ENCODE data around the gene MEFV.
A peak's percentile ranks its signal among the peaks of the same experiment; 100 is the strongest.

The MEFV gene

DNA sequence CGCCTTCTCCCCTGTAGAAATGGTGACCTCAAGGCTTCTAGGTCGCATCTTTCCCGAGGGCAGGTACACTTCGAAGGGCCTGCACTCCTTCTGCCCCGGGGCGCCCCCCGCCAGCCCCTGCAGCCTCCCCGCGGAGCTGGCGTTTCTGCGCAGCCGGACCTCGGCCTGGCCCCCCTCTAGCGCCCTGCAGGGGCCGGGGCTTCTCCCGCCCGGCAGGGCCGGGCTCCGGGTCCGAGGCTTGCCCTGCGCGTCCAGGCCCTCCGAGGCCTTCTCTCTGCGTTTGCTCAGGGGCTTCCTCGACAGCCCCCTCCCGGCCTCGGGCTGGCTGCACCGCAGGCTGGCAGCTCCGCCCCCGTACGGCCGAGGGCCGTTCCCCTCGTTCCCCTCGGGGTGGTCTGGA is 2.1 kb downstream of the MEFV start:
- no peak overlapping the region for H3K27ac Mint-ChIP-seq
- DNase-seq (no peak), ATAC-seq (replicated peaks) (no peak)
- no peaks in the 10 kb centered on the region for H3K4me1 Mint-ChIP-seq (ENCODE audit: low read depth in 2 of 2)
- peaks cover 5 to 36% of the 10 kb centered on the region in 2 donors for H3K27me3 Mint-ChIP-seq
- H3K4me3 Mint-ChIP-seq, result no peak overlapping the region
- no peaks in the 10 kb centered on the region for H3K36me3 Mint-ChIP-seq (ENCODE audit: insufficient read depth)
- no peaks in the 10 kb centered on the region for H3K9me3 Mint-ChIP-seq

DNA sequence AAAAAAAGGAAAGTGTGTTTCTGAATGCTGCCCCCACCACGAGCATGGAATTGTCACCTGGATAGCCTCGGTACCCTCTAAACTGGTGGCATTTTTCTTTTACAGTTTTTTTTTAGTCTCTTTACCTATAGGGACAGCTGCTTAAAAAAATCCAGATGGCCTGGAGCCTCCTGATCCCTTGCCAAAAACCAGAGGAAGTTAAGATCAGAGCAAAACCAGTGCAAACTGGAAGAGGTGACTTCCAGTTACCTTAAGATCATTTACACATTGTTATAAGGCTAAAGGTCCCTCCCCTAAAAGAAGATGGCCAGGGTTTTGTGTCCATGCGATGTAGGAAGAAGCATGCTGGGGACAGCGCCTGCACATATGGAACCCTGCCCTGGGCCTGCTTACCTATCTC is 3.5 kb downstream of the MEFV start:
- no peaks in the 10 kb centered on the region for H3K4me1 Mint-ChIP-seq (ENCODE audit: low read depth in 2 of 2)
- H3K27me3 Mint-ChIP-seq, result peaks cover 5 to 43% of the 10 kb centered on the region in 2 donors
- H3K27ac Mint-ChIP-seq, result no peak overlapping the region
- DNase-seq (no peak), ATAC-seq (replicated peaks) (no peak)
- H3K36me3 Mint-ChIP-seq (ENCODE audit: insufficient read depth), result no peaks in the 10 kb centered on the region
- no peaks in the 10 kb centered on the region for H3K9me3 Mint-ChIP-seq
- H3K4me3 Mint-ChIP-seq, result no peak overlapping the region

GRCh38 chr16:3249451-3249850 is 7.0 kb downstream of the MEFV start:
- no peaks in the 10 kb centered on the region for H3K36me3 Mint-ChIP-seq (ENCODE audit: insufficient read depth)
- DNase-seq (no peak), ATAC-seq (replicated peaks) (no peak)
- peaks cover 0 to 55% of the 10 kb centered on the region in 2 donors for H3K27me3 Mint-ChIP-seq
- no peak overlapping the region for H3K27ac Mint-ChIP-seq
- H3K4me1 Mint-ChIP-seq (ENCODE audit: low read depth in 2 of 2), result no peaks in the 10 kb centered on the region
- H3K4me3 Mint-ChIP-seq, result no peak overlapping the region
- no peaks in the 10 kb centered on the region for H3K9me3 Mint-ChIP-seq

DNA sequence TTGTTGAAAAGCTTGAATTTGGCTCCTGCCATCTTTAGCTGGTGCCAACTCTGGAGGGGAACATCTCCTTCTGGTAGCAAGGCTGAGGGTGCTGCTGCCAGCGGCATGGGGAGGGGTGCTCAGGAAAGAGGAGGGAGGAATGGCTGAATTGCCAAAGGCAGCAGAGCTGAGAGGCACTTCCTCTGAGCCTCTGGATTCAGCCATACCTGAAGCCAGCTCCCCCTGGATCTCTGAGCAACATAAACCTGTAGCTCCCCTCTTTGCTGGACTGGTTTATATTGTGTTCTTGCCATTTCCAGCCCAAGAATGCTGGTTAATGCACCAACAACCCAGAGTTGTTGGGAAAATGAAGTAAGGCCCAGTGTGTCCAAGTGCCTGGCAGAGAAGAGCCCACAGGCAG is 7.4 kb downstream of the MEFV start:
- Mint-ChIP-seq H3K9me3 (no peaks in the 10 kb centered on the region), H3K4me3 (no peak overlapping the region), H3K27me3 (peaks cover 0 to 60% of the 10 kb centered on the region in 2 donors), H3K4me1 (ENCODE audit: low read depth in 2 of 2) (no peaks in the 10 kb centered on the region), H3K36me3 (ENCODE audit: insufficient read depth) (no peaks in the 10 kb centered on the region), H3K27ac (no peak overlapping the region)
- ATAC-seq (replicated peaks) (no peak), DNase-seq (no peak)

DNA sequence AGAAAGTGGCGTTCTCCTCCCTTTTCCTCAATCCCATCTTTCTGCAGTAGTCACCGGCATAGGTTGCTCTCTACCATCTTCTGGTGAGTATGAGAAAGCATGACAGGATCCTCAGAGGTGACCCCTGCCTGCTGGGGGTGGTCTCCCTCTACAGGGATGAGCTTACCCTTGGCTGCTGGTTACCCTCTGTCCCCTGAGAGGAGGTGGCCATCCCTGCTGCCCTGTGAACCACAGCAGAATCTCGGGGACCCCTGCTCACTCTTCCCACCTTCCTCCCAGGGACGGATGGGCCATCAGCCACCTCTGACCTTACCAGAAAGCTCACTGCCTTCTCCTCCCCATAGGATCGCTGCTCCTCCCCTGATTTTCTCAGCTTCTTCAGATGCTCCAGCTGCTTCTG is 7.8 kb downstream of the MEFV start:
- Mint-ChIP-seq H3K4me3 (no peak overlapping the region), H3K27me3 (peaks cover under 1 to 64% of the 10 kb centered on the region in 2 donors), H3K27ac (no peak overlapping the region), H3K36me3 (ENCODE audit: insufficient read depth) (no peaks in the 10 kb centered on the region), H3K4me1 (ENCODE audit: low read depth in 2 of 2) (no peaks in the 10 kb centered on the region), H3K9me3 (no peaks in the 10 kb centered on the region)
- ATAC-seq (replicated peaks) (no peak), DNase-seq (no peak)

DNA sequence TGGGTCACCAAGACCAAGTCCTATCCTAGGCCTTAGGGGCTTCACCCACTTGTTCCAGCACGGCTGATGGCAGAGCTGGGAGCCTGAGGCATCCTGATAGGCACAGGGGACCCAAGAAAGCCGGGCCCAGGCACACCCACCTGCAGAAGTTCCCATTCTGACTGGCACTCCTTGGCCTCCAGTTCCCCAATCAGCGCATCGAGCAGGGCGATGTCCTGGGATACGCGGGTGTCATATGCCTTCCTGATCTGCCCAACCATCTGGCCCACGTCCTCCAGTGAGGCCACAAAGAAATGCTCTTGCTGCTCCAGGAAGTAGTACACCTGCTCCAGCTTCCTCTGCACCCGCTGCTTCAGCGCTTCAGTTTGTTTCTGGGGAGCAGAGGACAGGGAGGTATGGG is 9.6 kb downstream of the MEFV start:
- Mint-ChIP-seq H3K36me3 (ENCODE audit: insufficient read depth) (no peaks in the 10 kb centered on the region), H3K4me3 (no peak overlapping the region), H3K27me3 (peaks cover 11 to 74% of the 10 kb centered on the region in 2 donors), H3K4me1 (ENCODE audit: low read depth in 2 of 2) (no peaks in the 10 kb centered on the region), H3K9me3 (no peaks in the 10 kb centered on the region), H3K27ac (no peak overlapping the region)
- no peak for ATAC-seq (replicated peaks)
- DNase-seq, result no peak

DNA sequence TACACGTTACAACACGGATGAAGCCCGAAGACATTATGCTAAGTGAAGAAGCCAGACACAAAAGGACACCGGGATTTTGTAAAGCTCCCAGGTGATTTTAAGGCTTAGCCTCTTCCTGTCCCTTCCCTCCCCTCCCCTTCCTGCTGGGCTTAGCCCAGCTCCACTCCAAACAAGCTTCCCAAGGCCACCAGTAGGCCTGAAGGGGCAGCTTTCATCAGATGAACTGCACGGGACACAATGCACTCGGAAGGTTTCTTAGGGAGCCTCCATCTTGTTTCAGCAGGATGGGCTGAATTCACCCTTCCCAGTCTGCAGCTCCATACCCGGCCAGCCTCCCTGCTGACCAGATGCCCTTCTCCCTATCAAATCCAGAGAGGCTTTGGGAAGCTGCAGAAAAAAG is 10.4 kb downstream of the MEFV start:
- Mint-ChIP-seq H3K36me3 (ENCODE audit: insufficient read depth) (no peaks in the 10 kb centered on the region), H3K4me3 (no peak overlapping the region), H3K9me3 (no peaks in the 10 kb centered on the region), H3K27ac (no peak overlapping the region), H3K4me1 (ENCODE audit: low read depth in 2 of 2) (no peaks in the 10 kb centered on the region), H3K27me3 (peaks cover 11 to 68% of the 10 kb centered on the region in 2 donors)
- DNase-seq (no peak), ATAC-seq (replicated peaks) (no peak)

DNA sequence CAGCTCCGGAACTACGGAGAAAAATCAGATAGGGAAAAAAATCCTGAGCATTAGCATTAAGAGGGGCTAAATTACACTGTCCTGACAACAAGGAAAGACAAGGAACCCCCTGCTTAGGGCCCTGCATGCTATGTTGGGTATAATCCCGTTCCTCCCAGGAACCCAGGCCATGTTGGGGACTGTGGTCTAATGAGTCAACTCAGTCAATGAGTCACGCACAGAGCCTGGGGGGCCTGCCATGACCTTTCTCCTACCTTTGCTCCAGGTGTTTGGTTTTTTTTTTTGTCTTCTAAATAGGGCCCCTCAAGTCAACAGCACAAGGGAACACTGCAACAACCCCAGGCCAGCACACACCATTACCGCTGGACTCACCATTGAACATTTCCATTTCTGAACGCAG is 12.6 kb downstream of the MEFV start:
- H3K27ac Mint-ChIP-seq, result no peak overlapping the region
- ATAC-seq (replicated peaks) (no peak), DNase-seq (no peak)
- no peaks in the 10 kb centered on the region for H3K4me1 Mint-ChIP-seq (ENCODE audit: low read depth in 2 of 2)
- H3K27me3 Mint-ChIP-seq, result peaks cover 11 to 73% of the 10 kb centered on the region in 2 donors
- H3K9me3 Mint-ChIP-seq, result no peaks in the 10 kb centered on the region
- no peak overlapping the region for H3K4me3 Mint-ChIP-seq
- H3K36me3 Mint-ChIP-seq (ENCODE audit: insufficient read depth), result no peaks in the 10 kb centered on the region

DNA sequence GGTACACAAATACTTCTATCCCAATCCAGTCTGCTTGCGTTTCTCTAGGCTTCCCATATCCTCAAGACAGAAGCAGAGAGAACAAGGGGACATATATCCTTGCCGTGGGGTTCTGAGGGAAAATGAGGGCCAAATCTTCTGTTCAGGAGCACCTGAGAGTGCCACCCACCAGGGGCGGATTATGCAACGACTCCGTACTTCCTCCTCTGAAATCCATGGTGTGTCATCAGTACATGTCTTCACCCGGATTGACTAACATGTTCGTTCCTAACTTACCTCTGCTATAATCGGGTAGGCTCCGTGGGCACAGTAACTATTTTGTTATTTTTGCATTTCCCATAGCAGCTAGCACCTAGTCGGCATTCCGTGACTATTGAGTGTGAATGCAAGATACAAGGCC is 13.7 kb downstream of the MEFV start:
- Mint-ChIP-seq H3K27me3 (peaks cover 11 to 62% of the 10 kb centered on the region in 2 donors), H3K36me3 (ENCODE audit: insufficient read depth) (no peaks in the 10 kb centered on the region), H3K4me3 (no peak overlapping the region), H3K4me1 (ENCODE audit: low read depth in 2 of 2) (no peaks in the 10 kb centered on the region), H3K27ac (no peak overlapping the region), H3K9me3 (no peaks in the 10 kb centered on the region)
- DNase-seq (no peak), ATAC-seq (replicated peaks) (no peak)

- Mint-ChIP-seq H3K36me3 (ENCODE audit: insufficient read depth) (no peaks in the 10 kb centered on the region), H3K9me3 (no peaks in the 10 kb centered on the region), H3K4me3 (no peak overlapping the region), H3K27me3 (peaks cover 11 to 52% of the 10 kb centered on the region in 2 donors), H3K27ac (no peak overlapping the region), H3K4me1 (ENCODE audit: low read depth in 2 of 2) (no peaks in the 10 kb centered on the region)
- no peak for DNase-seq
- no peak for ATAC-seq (replicated peaks)
Observed at GRCh38 chr16:3241761-3242160, 14.7 kb downstream of the MEFV start.

GRCh38 chr16:3235856-3236669 is 20.4 kb downstream of the MEFV start:
- H3K4me1 Mint-ChIP-seq (ENCODE audit: low read depth in 2 of 2), result peaks cover 22 to 23% of the 10 kb centered on the region in 2 donors
- peaks cover 36% of the 10 kb centered on the region for H3K36me3 Mint-ChIP-seq (ENCODE audit: insufficient read depth)
- H3K27me3 Mint-ChIP-seq, result peaks cover 0 to 12% of the 10 kb centered on the region in 2 donors
- DNase-seq, result peak; percentile 27 to 38 (median 37)
- H3K4me3 Mint-ChIP-seq, result peak overlapping the region; percentile 71 to 74
- no peaks in the 10 kb centered on the region for H3K9me3 Mint-ChIP-seq
- peak; percentile 6 for ATAC-seq (replicated peaks)
- H3K27ac Mint-ChIP-seq, result peak overlapping the region; percentile 69 to 92

DNA sequence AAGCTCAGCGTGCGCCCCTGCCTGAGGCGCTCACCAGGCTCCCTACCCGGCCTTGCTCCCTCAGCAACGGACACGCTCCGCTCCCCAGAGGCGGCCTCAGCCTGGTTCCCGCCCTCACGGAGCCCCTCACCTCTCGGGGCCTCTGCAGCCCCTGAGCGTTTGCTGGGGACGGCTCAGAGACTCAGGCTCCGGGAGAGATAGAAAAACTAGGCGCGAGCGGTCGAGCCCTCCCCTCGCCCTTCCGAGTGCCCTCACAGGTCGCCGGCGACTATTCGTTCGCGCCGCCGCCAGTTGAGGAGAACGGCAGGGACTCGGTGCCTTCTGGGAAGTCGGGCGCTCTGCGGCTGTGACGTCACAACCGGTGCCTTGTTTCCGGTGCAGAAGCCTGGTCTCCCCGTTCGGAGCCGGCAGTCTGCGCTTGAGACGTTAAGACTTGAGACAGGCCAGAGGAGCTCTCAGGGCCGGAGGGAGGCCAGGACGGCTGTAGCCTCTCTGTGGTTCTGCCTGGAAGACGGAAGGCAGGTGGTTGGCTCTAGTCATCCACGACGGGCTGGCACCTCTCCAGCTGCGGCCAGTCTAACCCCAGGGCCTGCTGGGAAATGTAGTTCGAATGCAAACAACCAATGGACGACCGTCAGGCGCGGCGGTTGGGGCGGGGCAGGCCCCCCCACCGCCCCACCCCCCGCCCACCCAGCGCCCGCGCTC is 21.4 kb downstream of the MEFV start, which contains the start of gene ZNF200:
Gene ZNF200 (minus strand): TSS at position 302 of the 705 bp plus-strand sequence. CDS start 1,403 bp downstream, outside the sequence.
- Mint-ChIP-seq H3K36me3 (ENCODE audit: insufficient read depth) (peaks cover 43% of the 10 kb centered on the region), H3K4me1 (ENCODE audit: low read depth in 2 of 2) (peaks cover 22 to 23% of the 10 kb centered on the region in 2 donors), H3K9me3 (peaks cover 0 to 10% of the 10 kb centered on the region in 2 donors), H3K4me3 (peak within 1 kb of the TSS; percentile 94 to 97), H3K27ac (peak within 1 kb of the TSS; percentile 92 to 98), H3K27me3 (peaks cover 0 to 4% of the 10 kb centered on the region in 2 donors)
- DNase-seq, result peak; percentile 90 to 91 (median 90)
- ATAC-seq (replicated peaks), result peak; percentile 94

DNA sequence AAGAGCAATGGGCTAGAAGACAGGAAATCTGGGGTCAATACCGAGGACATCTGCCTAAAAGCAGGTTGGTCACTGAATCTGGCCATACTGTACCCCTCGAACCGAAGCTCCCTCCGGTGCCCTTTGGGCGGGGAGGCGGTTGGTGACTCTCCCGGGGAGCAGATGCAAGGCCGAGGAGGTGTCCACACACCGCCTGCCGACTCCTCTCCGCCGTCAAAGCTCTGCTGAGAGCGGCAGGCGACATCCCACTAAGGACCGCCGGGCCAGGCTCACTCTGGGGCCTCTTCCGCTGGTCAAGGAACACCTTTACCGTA is 21.9 kb downstream of the MEFV start:
- Mint-ChIP-seq H3K4me1 (ENCODE audit: low read depth in 2 of 2) (peaks cover 22 to 23% of the 10 kb centered on the region in 2 donors), H3K27me3 (no peaks in the 10 kb centered on the region), H3K36me3 (ENCODE audit: insufficient read depth) (peaks cover 47% of the 10 kb centered on the region), H3K4me3 (peak overlapping the region; percentile 94 to 97), H3K9me3 (peaks cover 0 to 11% of the 10 kb centered on the region in 2 donors), H3K27ac (peak overlapping the region; percentile 92 to 98)
- ATAC-seq (replicated peaks) (no peak), DNase-seq (peak in 1 of 3 experiments; percentile 8)
